ACC112 (cell line): Measurements from ENCODE around the gene PSMB11.
"Not testable (repeated sequence)": the region's sequence is repeated elsewhere in the genome, so short reads cannot be mapped to it uniquely, and the experiment has no call there.

ENCODE experiments used
- H2AFZ ChIP-seq: fragments of 200-600 bp; sonication (generic); one replicate; pipeline ENCODE4 v1.6.0; 2017; ENCODE audit warnings: antibody characterized with exemption, low read length; ENCODE audit not compliant: unreplicated experiment
- H3K27ac ChIP-seq: fragments of 200-600 bp; sonication (generic); 2 replicates; pipeline ENCODE4 v1.5.1; 2014; ENCODE audit warnings: low read depth, mild to moderate bottlenecking, antibody characterized with exemption, low read length, moderate library complexity
- H3K27me3 ChIP-seq: fragments of 200-600 bp; sonication (generic); 2 replicates; pipeline ENCODE4 v1.6.1; 2014; ENCODE audit warnings: mild to moderate bottlenecking, antibody characterized with exemption, low read length, moderate library complexity, mixed read lengths; ENCODE audit not compliant: insufficient read depth
- H3K36me3 ChIP-seq: fragments of 200-600 bp; sonication (generic); 2 replicates; pipeline ENCODE4 v1.6.1; 2016; ENCODE audit warnings: mild to moderate bottlenecking, antibody characterized with exemption, low read length, moderate library complexity, mixed read lengths; ENCODE audit not compliant: insufficient read depth
- H3K4me1 ChIP-seq: fragments of 200-600 bp; sonication (generic); one replicate; pipeline ENCODE4 v1.6.1; 2016; ENCODE audit warnings: low read length, mixed read lengths; ENCODE audit not compliant: insufficient read depth, unreplicated experiment, control insufficient read depth
- H3K4me3 ChIP-seq: fragments of 200-600 bp; sonication (generic); 2 replicates; pipeline ENCODE4 v1.5.1; 2014; ENCODE audit warnings: mild to moderate bottlenecking, low read depth, low read length
- H3K79me2 ChIP-seq: fragments of 200-600 bp; sonication (generic); one replicate; pipeline ENCODE4 v1.6.0; 2016; ENCODE audit warnings: low read length; ENCODE audit not compliant: control insufficient read depth, unreplicated experiment, insufficient read depth

The PSMB11 gene

DNA sequence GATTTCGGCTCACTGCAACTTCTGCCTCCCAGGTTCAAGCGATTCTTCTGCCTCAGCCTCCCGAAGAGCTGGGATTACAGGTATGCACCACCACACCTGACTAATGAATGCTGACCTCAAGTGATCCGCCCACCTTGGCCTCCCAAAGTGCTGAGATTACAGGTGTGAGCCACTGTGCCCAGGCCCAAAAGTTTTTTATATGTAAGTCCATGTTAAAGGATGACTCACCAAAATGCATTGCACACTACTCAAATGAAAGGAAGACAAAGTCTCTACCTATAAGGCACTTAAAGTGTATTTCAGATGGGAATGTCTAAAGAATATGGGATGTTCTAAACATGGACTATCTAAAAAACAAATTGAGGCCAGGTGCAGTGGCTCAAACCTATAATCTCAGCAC lies 37.7 kb upstream of the PSMB11 start:
- H3K4me1 ChIP-seq, result peaks cover 28% of the 10 kb centered on the region
- not testable (repeated sequence) for H3K79me2 ChIP-seq, H3K36me3 ChIP-seq, H2AFZ ChIP-seq, H3K27ac ChIP-seq, H3K4me3 ChIP-seq, H3K27me3 ChIP-seq

DNA sequence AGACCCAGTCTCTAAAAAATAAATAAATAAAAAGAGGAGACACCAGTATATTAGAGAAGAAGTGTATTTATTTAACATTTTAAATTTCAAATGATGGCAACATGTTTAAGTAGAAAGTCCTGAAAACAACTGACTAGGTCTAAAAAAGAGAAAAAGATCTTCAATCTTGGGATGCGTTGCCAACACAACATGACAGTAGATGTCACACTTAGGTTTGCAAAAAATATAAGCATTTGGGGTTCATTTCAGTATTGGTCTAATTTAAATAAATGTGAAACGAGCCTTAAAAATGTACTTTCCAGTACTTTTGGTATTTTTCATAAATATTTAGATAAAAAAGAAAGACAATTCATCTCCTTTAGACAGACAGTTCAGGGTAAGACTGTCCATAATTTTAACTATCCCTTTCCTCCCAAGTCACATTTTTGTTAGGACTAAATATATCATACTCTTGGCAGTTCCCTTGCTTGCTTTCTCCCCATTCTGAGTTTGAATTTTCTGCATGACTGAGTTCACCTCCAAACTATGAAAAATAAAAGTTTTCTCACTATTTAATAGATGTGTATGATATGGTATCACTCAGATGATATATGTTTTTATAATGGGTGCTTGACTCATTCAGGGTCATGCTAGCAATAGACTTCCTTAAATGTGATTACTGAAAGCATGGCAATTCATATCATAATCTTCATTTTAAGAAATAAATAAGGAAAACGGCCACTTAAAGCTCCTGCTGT lies 36.4 kb upstream of the PSMB11 start:
- H3K27ac ChIP-seq, result peak overlapping the region; percentile 90
- peaks cover 3% of the 10 kb centered on the region for H3K79me2 ChIP-seq
- no peaks in the 10 kb centered on the region for H3K27me3 ChIP-seq
- H3K4me3 ChIP-seq, result peak overlapping the region; percentile 81
- peaks cover 30% of the 10 kb centered on the region for H3K4me1 ChIP-seq
- H2AFZ ChIP-seq, result peak overlapping the region; percentile 55
- H3K36me3 ChIP-seq, result no peaks in the 10 kb centered on the region

DNA sequence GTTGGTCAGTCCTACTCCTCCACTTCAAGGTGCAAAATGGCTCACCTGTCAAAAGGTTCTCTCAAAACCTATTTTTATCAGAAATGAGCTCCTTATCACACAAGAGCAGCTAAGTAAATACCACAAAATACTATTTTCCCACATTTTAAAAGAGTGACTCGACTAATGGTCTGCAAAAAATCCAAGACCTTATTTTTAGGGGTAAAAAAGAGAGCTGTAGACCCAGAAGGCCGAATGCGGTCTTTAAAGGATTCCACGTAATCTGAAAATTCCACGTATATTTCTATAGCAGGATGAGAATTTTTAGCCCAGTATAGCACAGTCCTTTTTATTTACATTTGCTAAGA lies 35.9 kb upstream of the PSMB11 start:
- no peaks in the 10 kb centered on the region for H3K36me3 ChIP-seq
- H3K79me2 ChIP-seq, result peaks cover 3% of the 10 kb centered on the region
- peaks cover 30% of the 10 kb centered on the region for H3K4me1 ChIP-seq
- H2AFZ ChIP-seq, result peak overlapping the region; percentile 55
- H3K4me3 ChIP-seq, result peak overlapping the region; percentile 81
- H3K27me3 ChIP-seq, result no peaks in the 10 kb centered on the region
- H3K27ac ChIP-seq, result peak overlapping the region; percentile 90

DNA sequence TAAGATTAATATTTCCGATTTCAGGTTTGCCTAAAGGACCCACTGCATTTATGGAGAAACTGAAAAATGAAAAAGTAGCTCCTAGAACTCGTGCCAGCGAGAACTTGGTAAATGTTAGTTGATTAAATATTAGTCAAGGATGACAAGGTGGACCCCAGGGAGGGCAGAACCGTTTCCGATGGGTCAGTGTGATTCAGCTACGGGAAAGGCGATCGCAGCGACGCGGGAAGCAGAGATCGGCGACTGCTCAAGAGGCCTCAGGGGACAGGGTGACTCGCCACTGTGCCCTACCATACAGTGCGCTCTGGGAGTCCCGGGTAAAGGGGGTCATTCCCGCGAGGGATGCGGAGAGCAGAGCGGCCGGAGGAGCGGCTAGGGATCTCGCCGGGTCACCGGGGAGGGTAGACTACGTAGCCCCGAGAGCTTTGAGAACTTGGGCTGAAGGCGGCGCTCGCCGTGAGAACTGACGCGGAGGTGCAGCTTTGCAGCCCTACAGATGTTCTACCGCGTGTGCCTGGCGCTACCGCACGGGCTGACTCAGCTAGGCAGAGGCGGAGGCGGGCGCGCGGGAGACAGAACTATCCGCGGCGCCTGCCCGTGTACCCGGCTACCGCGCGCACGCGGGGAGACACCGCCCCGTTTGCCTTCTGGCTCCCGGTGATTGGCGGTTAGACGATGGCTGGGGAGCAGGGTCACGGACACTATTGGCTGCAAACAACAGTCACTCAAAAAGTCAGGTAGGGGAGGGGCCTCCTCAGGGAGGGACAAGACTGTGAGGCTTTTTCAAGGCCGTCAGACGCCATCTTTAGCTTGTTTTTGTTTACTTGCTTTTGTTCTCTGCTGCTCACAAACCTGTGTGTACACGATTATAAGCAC lies 35.2 kb upstream of the PSMB11 start:
- Histone ChIP-seq H3K27ac (peak overlapping the region; percentile 90), H3K4me3 (peak overlapping the region; percentile 81), H3K27me3 (no peaks in the 10 kb centered on the region), H3K36me3 (no peaks in the 10 kb centered on the region), H2AFZ (peak overlapping the region; percentile 99), H3K4me1 (peaks cover 30% of the 10 kb centered on the region), H3K79me2 (peaks cover 3% of the 10 kb centered on the region)

GRCh38 chr14:23008831-23009230 lies 33.2 kb upstream of the PSMB11 start:
- Histone ChIP-seq H2AFZ (no peak overlapping the region), H3K27me3 (no peaks in the 10 kb centered on the region), H3K27ac (peak overlapping the region; percentile 19), H3K4me3 (peak overlapping the region; percentile 81), H3K36me3 (no peaks in the 10 kb centered on the region), H3K79me2 (peaks cover 3% of the 10 kb centered on the region), H3K4me1 (peaks cover 30% of the 10 kb centered on the region)

DNA sequence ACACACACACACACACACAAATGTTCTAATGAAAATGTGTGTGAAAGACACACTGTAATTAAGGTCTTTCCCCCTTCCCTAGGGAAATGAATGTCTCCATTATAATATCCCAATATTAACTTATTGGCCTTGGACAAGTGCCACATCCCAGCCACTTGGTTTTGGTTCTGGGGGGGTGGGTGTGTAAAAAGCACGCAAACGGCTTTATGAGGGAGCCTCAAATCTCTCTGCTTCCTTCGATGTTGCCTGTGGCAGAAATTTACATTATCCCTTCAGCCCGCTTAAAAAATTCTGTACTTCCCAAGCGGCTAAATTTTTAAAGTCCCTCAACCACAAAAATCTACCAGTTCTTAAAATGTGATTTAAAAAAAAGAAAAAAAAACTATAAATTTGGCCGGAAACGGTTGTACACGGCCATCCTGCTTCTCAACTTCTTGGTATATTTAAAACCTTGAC lies 32.5 kb upstream of the PSMB11 start:
- H3K4me3 ChIP-seq, result peak overlapping the region; percentile 81

DNA sequence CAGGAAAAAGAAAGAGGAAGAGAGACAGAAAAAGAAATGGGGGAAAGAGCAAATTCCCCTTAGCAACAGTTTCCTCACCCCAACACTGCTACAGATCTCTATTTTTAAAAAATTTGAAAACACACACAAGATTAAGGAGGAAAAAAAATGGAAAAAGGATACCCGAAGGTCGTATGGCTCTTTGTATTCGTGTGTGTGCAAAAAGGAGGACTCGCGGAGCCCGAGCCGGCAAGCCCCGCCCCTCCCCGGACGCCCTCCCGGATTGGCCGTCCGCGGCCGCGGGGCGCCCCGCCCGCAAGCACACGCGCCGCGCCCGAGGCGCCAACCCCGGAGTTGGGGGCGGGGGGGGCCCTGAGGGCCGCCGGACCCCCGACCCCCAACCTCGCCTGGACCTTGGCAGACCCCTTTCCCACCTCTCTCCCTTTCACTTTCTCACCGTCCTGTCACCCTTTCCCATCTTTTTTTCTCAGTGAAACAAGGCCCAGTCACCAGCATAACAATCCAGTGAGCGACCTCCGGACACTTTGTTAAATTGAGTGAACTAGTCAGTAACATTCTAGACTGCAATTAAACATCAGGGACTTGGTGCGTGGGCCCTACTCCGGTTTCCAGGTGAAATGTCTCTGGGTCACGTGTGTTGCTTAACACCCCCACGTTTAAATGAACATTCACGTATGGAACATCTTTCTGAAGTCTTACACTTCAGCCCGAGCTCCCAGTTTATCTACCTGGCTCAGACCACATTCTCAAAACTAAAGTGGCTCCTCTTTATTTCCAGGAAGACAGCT lies 31.9 kb upstream of the PSMB11 start, which contains the start of gene C14orf93:
TSS of gene C14orf93 (minus strand) at position 205 of the 788 bp plus-strand sequence. CDS start 11,120 bp downstream, outside the sequence.
- peaks cover 3% of the 10 kb centered on the region for H3K79me2 ChIP-seq
- H3K4me3 ChIP-seq, result peak within 1 kb of the TSS; percentile 81
- H3K27me3 ChIP-seq, result no peaks in the 10 kb centered on the region
- peak within 1 kb of the TSS; percentile 46 for H3K27ac ChIP-seq
- peaks cover 30% of the 10 kb centered on the region for H3K4me1 ChIP-seq
- H2AFZ ChIP-seq, result peak within 1 kb of the TSS; percentile 86
- H3K36me3 ChIP-seq, result no peaks in the 10 kb centered on the region

More for the DNA sequence above, 32.5 kb upstream of the PSMB11 start:
- Histone ChIP-seq H3K36me3 (no peaks in the 10 kb centered on the region), H3K27me3 (no peaks in the 10 kb centered on the region), H3K27ac (peak overlapping the region; percentile 46), H2AFZ (peak overlapping the region; percentile 86), H3K79me2 (peaks cover 3% of the 10 kb centered on the region), H3K4me1 (peaks cover 30% of the 10 kb centered on the region)

DNA sequence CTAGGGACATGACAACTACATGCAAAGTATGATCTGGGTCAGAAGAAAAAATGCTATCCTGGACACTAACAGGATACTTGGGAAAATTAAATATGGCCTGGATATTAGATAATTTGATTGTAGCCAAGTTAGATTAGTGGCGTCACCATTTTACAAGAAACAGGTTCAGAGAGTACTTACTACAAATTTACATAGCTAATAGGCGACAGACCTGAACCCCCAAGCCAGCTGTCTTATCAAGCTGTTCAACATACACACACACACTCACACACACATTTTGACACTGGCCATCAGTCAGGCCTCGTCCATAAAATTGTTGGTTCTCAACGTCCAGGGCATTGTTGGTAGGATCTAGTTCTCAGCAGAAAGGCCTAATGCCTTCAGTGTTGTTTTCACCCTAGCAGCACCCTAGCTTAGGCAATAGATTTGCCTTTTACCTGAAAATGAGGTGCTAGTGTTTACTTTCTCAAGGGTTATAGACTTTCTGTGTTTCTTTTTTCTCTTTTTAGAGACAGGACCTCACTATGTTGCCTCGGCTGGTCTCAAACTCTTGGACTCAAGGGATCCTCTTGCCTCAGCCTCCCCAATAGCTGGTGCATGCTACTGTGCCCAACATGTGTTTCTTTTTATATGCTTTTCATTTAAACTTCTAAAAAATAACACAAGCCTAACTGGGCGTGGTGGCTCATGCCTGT lies 28.8 kb upstream of the PSMB11 start:
- Histone ChIP-seq H3K4me1 (peaks cover 12% of the 10 kb centered on the region), H3K36me3 (no peaks in the 10 kb centered on the region), H2AFZ (no peak overlapping the region), H3K27ac (no peak overlapping the region), H3K27me3 (no peaks in the 10 kb centered on the region), H3K4me3 (no peak overlapping the region), H3K79me2 (no peaks in the 10 kb centered on the region)

GRCh38 chr14:23013749-23014054 lies 28.3 kb upstream of the PSMB11 start:
- H3K36me3 ChIP-seq, H3K4me1 ChIP-seq, H3K27me3 ChIP-seq, H3K27ac ChIP-seq, H3K4me3 ChIP-seq, H2AFZ ChIP-seq, H3K79me2 ChIP-seq: not testable (repeated sequence)

GRCh38 chr14:23015618-23016017 lies 26.4 kb upstream of the PSMB11 start:
- Histone ChIP-seq H3K27ac (no peak overlapping the region), H2AFZ (no peak overlapping the region), H3K27me3 (no peaks in the 10 kb centered on the region), H3K4me1 (no peaks in the 10 kb centered on the region), H3K4me3 (no peak overlapping the region), H3K36me3 (no peaks in the 10 kb centered on the region), H3K79me2 (no peaks in the 10 kb centered on the region)
